ENCODE data around the gene SRSF5. TPM values are rescaled to one million over a fixed set of nuclear protein-coding genes. Genes with fewer than 3 reads are reported as not detected.
A peak's percentile ranks its signal among the peaks of the same experiment; 100 is the strongest.

Gene SRSF5
- total and polyA plus RNA-seq, 2 of the 13 experiments (the other 11 are each of a cell fraction or from before 2014, with no cell fraction given), result 189 to 277 TPM

GRCh38 chr14:69726761-69727511, 40.0 kb upstream of the SRSF5 start (continued):
- TF ChIP-seq PCBP1 (IDR thresholded peaks at IDR 0.05; ENCODE audit: borderline replicate concordance, low read depth, low read length) (no peak), ZFP62 (CRISPR knock-in tag; IDR thresholded peaks at IDR 0.05) (no peak), ZBTB2 (CRISPR knock-in tag; IDR thresholded peaks at IDR 0.05; ENCODE audit: low read depth) (no peak), MAFF (IDR thresholded peaks at IDR 0.05; ENCODE audit: low read depth, low read length) (no peak), TCF12 (IDR thresholded peaks at IDR 0.05) (no peak), TCF12 (CRISPR knock-in tag; IDR thresholded peaks at IDR 0.05) (no peak), NCOA5 (CRISPR knock-in tag; IDR thresholded peaks at IDR 0.05) (no peak), ZNF546 (CRISPR knock-in tag; conservative IDR thresholded peaks at IDR 0.05) (no peak), HMG20B (CRISPR knock-in tag; conservative IDR thresholded peaks at IDR 0.05) (no peak), XBP1 (CRISPR knock-in tag; IDR thresholded peaks at IDR 0.05) (no peak), RFXANK (CRISPR knock-in tag; IDR thresholded peaks at IDR 0.05) (no peak), ZNF484 (CRISPR knock-in tag; IDR thresholded peaks at IDR 0.05; ENCODE audit: borderline replicate concordance, low read depth) (no peak), SNAPC2 (CRISPR knock-in tag; IDR thresholded peaks at IDR 0.05) (no peak), ZNF619 (CRISPR knock-in tag; IDR thresholded peaks at IDR 0.05) (0 out of 2 replicates have a peak, but pooled peaks have one; percentile 33), MYC (CRISPR knock-in tag; IDR thresholded peaks at IDR 0.05; ENCODE audit: borderline replicate concordance) (peak; percentile 42; the same call in 1 of the 2 replicates), SMARCE1 (IDR thresholded peaks at IDR 0.05; ENCODE audit: borderline replicate concordance) (no peak), KDM1A (CRISPR knock-in tag; IDR thresholded peaks at IDR 0.05) (no peak), ZNF770 (CRISPR knock-in tag; IDR thresholded peaks at IDR 0.05) (no peak), ARID2 (CRISPR knock-in tag; IDR thresholded peaks at IDR 0.05; ENCODE audit: borderline replicate concordance) (no peak), NFYC (CRISPR knock-in tag; IDR thresholded peaks at IDR 0.05) (no peak), ZNF34 (CRISPR knock-in tag; IDR thresholded peaks at IDR 0.05; ENCODE audit: borderline replicate concordance) (no peak), ZNF788 (CRISPR knock-in tag; IDR thresholded peaks at IDR 0.05; ENCODE audit: borderline replicate concordance) (peak; percentile 64; the same call in 1 of the 2 replicates), KDM3A (CRISPR knock-in tag; IDR thresholded peaks at IDR 0.05; ENCODE audit: low read depth) (peak; percentile 93), TARDBP (CRISPR knock-in tag; IDR thresholded peaks at IDR 0.05) (0 out of 2 replicates have a peak, but pooled peaks have one; percentile 17), FLYWCH1 (CRISPR knock-in tag; IDR thresholded peaks at IDR 0.05) (no peak), ZNF282 (IDR thresholded peaks at IDR 0.05; ENCODE audit: partially characterized antibody) (no peak), FOXO4 (CRISPR knock-in tag; conservative IDR thresholded peaks at IDR 0.05) (no peak)

All from HepG2 (cell line).